Thoracic aorta (tissue), 2 donors: ENCODE measurements around the gene PRDM16. TPM values are rescaled to one million over a fixed set of nuclear protein-coding genes. Genes with fewer than 3 reads are reported as not detected.

Experiments used
- ATAC-seq: fragments of 150-250 bp; one replicate; pipeline ENCODE4 v1.8.0; 2017; ENCODE audit warnings: low read depth; ENCODE audit not compliant: insufficient number of reproducible peaks, low FRiP score
- DNase-seq: peaks from one replicate; pipeline ENCODE4 v3.0.0-alpha.2; 2020; ENCODE audit warnings: low spot score
- H3K27ac ChIP-seq, 2 donors: fragments of 200-600 bp; sonication (generic); 1 replicate in 1 of 2; 2 replicates in 1 of 2; pipeline ENCODE4 v1.5.1; 2016; ENCODE audit warnings: mild to moderate bottlenecking in 2 of 2, moderate library complexity in 2 of 2
- H3K27me3 ChIP-seq: fragments of 200-600 bp; sonication (generic); replicated peaks from 2 replicates; pipeline ENCODE4 v1.6.0; 2016; ENCODE audit warnings: mild to moderate bottlenecking; ENCODE audit not compliant: insufficient read depth
- H3K36me3 ChIP-seq: fragments of 200-600 bp; sonication (generic); one replicate; pipeline ENCODE4 v1.5.1; 2016
- H3K4me1 ChIP-seq, 2 donors: fragments of 200-600 bp; sonication (generic); 1 replicate in 1 of 2; 2 replicates in 1 of 2; pipeline versions ENCODE4 v1.5.1 to v1.6.0; 2016; ENCODE audit warnings: low read depth in 2 of 2, mild to moderate bottlenecking in 1 of 2; ENCODE audit not compliant: control insufficient read depth in 1 of 2
- H3K4me3 ChIP-seq: fragments of 200-600 bp; sonication (generic); 2 replicates; pipeline ENCODE4 v1.5.1; 2016; ENCODE audit warnings: mild to moderate bottlenecking
- H3K9me3 ChIP-seq: fragments of 200-600 bp; sonication (generic); 2 replicates; pipeline ENCODE4 v1.5.1; 2016
- CTCF ChIP-seq: fragments of 200-600 bp; sonication (generic); IDR thresholded peaks from one replicate; pipeline ENCODE4 v1.5.1; 2019; ENCODE audit warnings: antibody characterized with exemption
- total RNA-seq, 2 donors: library from RNA; depleted of rRNA; stranded (reverse); fragments of >200 nt; gene quantifications; one replicate each; pipeline versions ENCODE4 v1.1.0 to v1.2.3, GENCODE V29; 2016

PRDM16 gene
- total RNA-seq, 2 donors from 2014 or later: 68.9 to 85.4 TPM

GRCh38 chr1:3137111-3138100 is 68.4 kb downstream of the PRDM16 start:
- H3K4me1 ChIP-seq: peaks cover 33 to 82% of the 10 kb centered on the region in 2 donors
- no peaks in the 10 kb centered on the region for H3K27me3 ChIP-seq
- ATAC-seq (no peak), DNase-seq (no peak)
- TF ChIP-seq CTCF: no peak
- H3K9me3 ChIP-seq: no peaks in the 10 kb centered on the region
- no peaks in the 10 kb centered on the region for H3K36me3 ChIP-seq
- peak overlapping the region in 1 of 2 donors; percentile 29 for H3K27ac ChIP-seq
- no peak overlapping the region for H3K4me3 ChIP-seq

GRCh38 chr1:3138623-3139151 is 69.7 kb downstream of the PRDM16 start:
- Histone ChIP-seq H3K4me3 (no peak overlapping the region), H3K27me3 (no peaks in the 10 kb centered on the region), H3K27ac (no peak overlapping the region), H3K9me3 (no peaks in the 10 kb centered on the region), H3K4me1 (peaks cover 20 to 73% of the 10 kb centered on the region in 2 donors), H3K36me3 (no peaks in the 10 kb centered on the region)
- no peak for TF ChIP-seq CTCF
- ATAC-seq (no peak), DNase-seq (no peak)

GRCh38 chr1:3139451-3139852 is 70.4 kb downstream of the PRDM16 start:
- Histone ChIP-seq H3K27ac (peak overlapping the region in 1 of 2 donors; percentile 16), H3K9me3 (no peaks in the 10 kb centered on the region), H3K4me1 (peaks cover 15 to 73% of the 10 kb centered on the region in 2 donors), H3K36me3 (no peaks in the 10 kb centered on the region), H3K4me3 (peak overlapping the region; percentile 24), H3K27me3 (no peaks in the 10 kb centered on the region)
- DNase-seq: no peak
- TF ChIP-seq CTCF: no peak
- no peak for ATAC-seq

- Histone ChIP-seq H3K4me1 (peaks cover 12 to 73% of the 10 kb centered on the region in 2 donors), H3K4me3 (peak overlapping the region; percentile 24), H3K27ac (peak overlapping the region in 1 of 2 donors; percentile 16), H3K27me3 (no peaks in the 10 kb centered on the region), H3K9me3 (no peaks in the 10 kb centered on the region), H3K36me3 (no peaks in the 10 kb centered on the region)
- no peak for DNase-seq
- no peak for ATAC-seq
- TF ChIP-seq CTCF: no peak
Measured at GRCh38 chr1:3139871-3140361, 70.9 kb downstream of the PRDM16 start.

GRCh38 chr1:3140437-3140836 is 71.4 kb downstream of the PRDM16 start:
- Histone ChIP-seq H3K9me3 (no peaks in the 10 kb centered on the region), H3K4me1 (peaks cover 12 to 73% of the 10 kb centered on the region in 2 donors), H3K4me3 (no peak overlapping the region), H3K27me3 (no peaks in the 10 kb centered on the region), H3K27ac (no peak overlapping the region), H3K36me3 (no peaks in the 10 kb centered on the region)
- TF ChIP-seq CTCF: no peak
- DNase-seq: no peak
- no peak for ATAC-seq
